ENCODE data around the gene CDNF.

CDNF gene

GRCh38 chr10:14798636-14799035 lies 39.2 kb downstream of the CDNF start:
- no peak for DNase-seq (ENCODE audit: low read depth in 3 of 3)

- no peak for DNase-seq (ENCODE audit: low read depth in 3 of 3)
Observed at GRCh38 chr10:14787938-14788337, 49.9 kb downstream of the CDNF start.

- no peak for DNase-seq (ENCODE audit: low read depth in 3 of 3)
Observed at GRCh38 chr10:14784459-14785055, 53.3 kb downstream of the CDNF start.

GRCh38 chr10:14782691-14783363 lies 55.0 kb downstream of the CDNF start:
- DNase-seq (ENCODE audit: low read depth in 3 of 3) = no peak

- DNase-seq (ENCODE audit: low read depth in 3 of 3) = no peak
Observed at GRCh38 chr10:14781763-14782162, 56.1 kb downstream of the CDNF start.

GRCh38 chr10:14779001-14779651 lies 58.7 kb downstream of the CDNF start:
- no peak for DNase-seq (ENCODE audit: low read depth in 3 of 3)

GRCh38 chr10:14776546-14776945 lies 61.3 kb downstream of the CDNF start:
- DNase-seq (ENCODE audit: low read depth in 3 of 3) = no peak

GRCh38 chr10:14775656-14776055 lies 62.2 kb downstream of the CDNF start:
- no peak for DNase-seq (ENCODE audit: low read depth in 3 of 3)

GRCh38 chr10:14774797-14775196 lies 63.0 kb downstream of the CDNF start, which contains the start of gene FAM107B:
Gene FAM107B (minus strand): TSS chr10:14774897. CDS start chr10:14774663, 234 bp downstream.
- DNase-seq (ENCODE audit: low read depth in 3 of 3) = no peak

GRCh38 chr10:14774214-14774580 lies 63.6 kb downstream of the CDNF start:
- no peak for DNase-seq (ENCODE audit: low read depth in 3 of 3)

GRCh38 chr10:14773551-14774213 lies 64.2 kb downstream of the CDNF start:
- no peak for DNase-seq (ENCODE audit: low read depth in 3 of 3)

GRCh38 chr10:14772399-14772798 lies 65.4 kb downstream of the CDNF start:
- DNase-seq (ENCODE audit: low read depth in 3 of 3) = no peak

- no peak for DNase-seq (ENCODE audit: low read depth in 3 of 3)
Observed at GRCh38 chr10:14770927-14771326, 66.9 kb downstream of the CDNF start.
